A172 (cell line): ENCODE data around the gene COMMD9. TPM values are rescaled to one million over a fixed set of nuclear protein-coding genes. Genes with fewer than 3 reads are reported as not detected.
A peak's percentile ranks its signal among the peaks of the same experiment; 100 is the strongest.
"Not testable (repeated sequence)": the region's sequence is repeated elsewhere in the genome, so short reads cannot be mapped to it uniquely, and the experiment has no call there.

Source experiments
- DNase-seq: peaks from one replicate; pipeline ENCODE4 v3.0.0-alpha.2; 2015; ENCODE audit warnings: low spot score
- total RNA-seq: library from RNA; depleted of rRNA; stranded (reverse); fragments of >200 nt; shearing (Covaris generic); gene quantifications from 2 replicates; pipeline ENCODE4 v1.2.3, GENCODE V29; 2014; rRNA removed

The COMMD9 gene
- total RNA-seq, result 121 TPM in 2 replicates

DNA sequence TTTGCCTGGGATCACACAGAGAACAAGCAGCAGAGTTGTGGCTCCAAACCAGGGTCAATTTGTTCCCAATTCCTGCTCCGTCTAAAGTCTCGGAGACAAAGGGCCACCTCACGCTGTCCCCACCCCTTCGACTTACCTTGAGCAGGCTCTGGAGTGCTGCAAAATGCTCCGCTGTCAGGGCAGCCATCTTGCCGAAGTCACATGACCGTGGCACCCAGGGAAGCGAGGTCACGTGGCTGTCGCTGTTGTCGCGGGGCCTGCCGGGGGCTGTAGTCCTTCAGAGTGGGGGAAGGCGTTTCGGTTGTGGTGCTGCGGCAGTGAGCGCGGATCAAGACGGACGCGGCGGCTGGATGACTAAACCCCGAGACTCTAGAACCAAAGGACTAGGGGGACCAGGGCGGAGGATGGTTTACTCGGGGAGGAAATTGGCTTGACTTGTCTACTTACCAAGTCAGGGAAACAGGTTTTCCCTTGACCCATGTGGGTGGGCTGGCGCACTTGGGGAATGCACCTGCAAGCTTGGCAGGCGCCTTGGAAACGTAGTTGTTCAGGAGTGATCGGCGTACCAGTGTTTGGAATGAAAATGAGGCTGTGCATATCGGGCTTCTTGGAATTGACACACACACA lies at the start of gene COMMD9:
Gene COMMD9, minus strand, starts transcription at position 199 of the 627 bp plus-strand sequence. Its CDS starts 12 bp downstream, at position 187.
- peak; percentile 92 for DNase-seq

DNA sequence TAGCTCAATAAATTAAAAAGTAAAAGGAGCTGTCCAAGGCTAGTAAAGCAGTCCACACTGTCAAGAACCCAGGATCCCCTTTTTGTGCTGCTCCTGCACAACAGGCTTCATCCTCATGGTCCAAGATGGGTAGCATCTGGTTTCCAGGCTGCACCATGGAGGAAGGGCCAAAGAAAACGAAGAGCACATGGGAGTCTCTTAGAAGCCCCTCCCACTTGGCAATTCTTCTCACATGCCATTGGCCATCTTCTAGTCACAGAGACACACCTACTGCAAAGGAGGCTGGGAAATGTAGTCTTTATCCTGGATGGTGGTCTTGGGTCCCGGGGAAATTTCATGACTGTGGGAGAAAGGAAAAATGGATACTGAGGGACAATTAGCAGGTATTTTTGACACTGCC lies 44.7 kb upstream of the COMMD9 start:
- DNase-seq, result peak; percentile 66

DNA sequence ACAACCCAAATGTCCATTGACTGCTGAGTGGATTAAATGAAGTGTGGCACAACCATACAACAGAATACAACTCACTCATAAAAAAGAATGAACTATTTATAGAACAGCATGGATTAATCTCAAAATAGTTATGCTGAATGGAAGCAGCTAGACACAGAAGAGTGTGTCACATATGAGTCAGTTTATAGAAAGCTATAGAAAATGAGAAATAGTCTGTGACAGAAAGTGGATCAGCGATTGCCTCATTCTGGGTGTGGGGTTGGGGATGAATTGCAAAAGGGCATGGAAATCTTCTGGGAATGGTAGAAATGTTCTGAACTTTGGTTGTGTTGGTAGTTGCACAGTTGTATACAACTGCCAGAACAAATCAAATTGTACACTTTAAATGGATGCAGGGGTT lies 44.2 kb upstream of the COMMD9 start:
- no peak for DNase-seq

DNA sequence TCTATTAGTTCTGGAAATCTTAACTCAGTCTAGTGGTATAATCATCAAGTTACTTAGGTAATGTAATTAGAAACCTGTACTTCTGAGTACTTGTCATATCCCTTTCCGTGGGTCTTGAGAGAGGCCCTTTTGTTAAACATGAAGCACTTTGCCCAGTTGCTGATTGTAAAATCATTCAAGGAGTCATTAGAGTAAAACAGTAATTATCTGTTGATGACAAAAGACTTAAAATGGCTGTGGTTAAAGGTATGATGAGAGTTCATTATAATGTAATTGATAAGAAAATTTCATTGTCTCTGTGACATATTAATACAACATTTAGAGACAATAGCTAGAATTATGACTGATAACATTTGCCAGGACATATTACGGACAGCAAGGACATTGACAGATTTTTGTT lies 41.2 kb upstream of the COMMD9 start:
- no peak for DNase-seq

DNA sequence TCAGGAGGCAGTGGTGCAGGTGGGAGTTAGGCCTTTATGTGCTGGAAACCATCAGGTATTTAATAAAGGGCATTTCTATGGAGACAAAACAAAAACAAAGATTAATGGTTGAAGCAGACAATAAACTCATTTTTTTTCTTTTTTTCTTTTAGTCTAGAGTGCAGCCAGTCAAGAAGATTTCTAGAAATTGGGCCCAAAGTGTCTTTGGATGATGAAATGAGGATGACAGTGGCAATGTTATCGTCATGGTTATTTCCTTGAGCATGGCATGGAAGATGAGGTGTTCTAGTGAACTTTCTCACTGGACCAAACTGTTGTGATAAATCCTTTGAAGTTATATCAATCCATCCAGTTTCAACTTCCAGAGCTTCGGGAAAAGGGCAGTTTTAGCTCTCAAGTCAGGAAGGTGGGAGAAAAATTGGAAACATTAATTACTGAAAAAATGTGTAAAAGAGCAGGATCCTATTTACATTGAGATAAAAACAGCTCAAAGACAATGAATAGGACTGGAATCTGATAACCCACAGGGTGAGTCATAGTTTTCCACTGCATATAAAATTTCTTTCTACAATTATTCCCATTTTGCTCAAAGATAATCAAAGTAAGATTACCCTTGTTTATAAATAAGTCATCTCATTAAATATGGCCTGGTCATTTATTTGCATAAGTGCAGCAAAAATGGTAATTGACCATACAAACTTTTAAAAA lies 39.9 kb upstream of the COMMD9 start:
- DNase-seq, result peak; percentile 14

DNA sequence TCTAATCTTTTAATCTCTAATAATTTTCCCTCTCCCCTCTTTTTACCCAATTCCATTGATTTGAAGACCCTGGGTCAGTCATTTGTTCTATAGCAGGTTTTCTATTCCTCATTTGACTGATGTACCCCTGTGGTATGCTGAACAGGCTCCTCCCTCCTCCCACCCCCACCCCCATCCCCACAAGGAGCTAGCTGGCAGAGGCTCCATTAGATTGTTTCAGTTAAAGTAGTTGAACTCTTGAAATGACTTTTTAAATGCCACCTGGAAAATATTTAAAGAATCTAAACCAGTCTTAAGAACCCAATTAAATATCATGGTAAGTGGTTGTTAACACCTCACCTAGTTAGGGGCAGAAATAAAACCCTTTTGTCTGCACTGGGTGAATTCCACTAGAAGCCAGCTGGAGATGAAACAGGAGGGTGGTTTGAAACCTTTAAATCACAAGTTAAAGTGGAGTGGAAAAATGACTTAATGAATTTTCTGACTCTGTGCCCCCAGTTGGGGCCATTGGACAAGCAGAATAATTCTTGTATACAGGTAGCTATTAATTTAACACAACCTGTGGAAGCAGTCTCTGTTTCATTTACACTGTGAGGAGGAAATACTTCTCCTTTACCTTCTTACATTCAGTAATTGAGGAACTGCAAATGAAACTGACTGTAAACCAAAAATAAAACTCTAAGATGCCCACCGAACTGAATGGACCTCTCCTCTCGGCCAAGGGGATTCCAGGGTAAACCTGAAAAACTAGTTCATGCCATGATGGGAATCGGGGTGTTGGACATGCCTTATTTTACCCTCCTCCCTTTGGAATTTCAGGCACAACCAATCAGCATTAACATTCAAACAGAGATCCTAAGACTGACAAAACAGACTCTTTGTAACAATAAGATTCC lies 37.5 kb upstream of the COMMD9 start:
- DNase-seq, result no peak

DNA sequence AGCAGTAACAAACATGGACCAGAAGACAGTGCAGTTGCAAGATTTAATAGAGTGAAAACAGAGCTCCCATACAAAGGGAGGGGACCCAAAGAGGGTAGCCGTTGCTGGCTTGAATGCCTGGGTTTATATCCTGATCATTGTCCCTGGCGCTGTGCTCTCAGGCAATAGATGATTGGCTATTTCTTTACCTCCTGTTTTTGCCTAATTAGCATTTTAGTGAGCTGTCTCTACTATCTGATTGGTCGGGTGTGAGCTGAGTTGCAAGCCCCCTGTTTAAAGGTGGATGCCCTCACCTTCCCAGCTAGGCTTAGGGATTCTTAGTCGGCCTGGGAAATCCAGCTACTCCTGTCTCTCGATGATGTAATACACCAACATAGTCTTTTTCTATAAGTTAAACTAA lies 36.2 kb upstream of the COMMD9 start:
- not testable (repeated sequence) for DNase-seq

DNA sequence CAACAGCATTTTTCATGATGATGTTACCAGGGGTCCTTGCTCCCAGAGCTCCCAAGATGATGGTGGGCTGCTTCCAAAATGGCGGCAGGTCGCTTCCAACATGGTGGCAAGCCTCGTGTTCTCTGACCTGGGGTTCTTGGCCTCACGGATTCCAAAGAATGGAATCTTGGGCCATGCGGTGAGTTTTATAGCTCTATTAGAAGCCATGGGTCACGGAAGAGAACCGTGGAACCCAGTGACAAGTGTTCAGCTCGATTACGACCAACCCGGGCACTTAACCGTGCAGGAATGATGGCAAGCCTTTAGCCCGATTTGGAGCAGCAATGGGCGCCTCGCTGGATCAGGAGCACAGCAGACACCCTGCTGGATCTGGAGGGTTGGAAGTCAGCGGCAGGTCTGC lies 35.7 kb upstream of the COMMD9 start:
- DNase-seq, result not testable (repeated sequence)

DNA sequence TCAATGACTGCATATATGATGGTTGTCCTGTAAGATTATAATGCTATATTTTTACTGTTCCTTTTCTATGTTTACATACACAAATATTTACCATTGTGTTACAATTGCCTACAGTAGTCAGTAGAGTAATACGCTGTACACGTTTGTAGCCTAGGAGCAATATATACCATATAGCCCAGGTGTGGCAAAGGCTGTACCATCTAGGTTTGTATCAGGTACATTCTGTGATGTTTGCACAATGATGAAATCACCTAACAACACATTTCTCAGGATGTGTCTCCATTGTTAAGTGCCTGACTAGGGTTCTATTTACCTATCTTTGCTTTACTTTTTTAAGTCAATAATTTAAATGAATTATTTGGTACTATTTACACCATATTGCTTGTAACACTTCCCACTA lies 28.8 kb upstream of the COMMD9 start:
- no peak for DNase-seq

DNA sequence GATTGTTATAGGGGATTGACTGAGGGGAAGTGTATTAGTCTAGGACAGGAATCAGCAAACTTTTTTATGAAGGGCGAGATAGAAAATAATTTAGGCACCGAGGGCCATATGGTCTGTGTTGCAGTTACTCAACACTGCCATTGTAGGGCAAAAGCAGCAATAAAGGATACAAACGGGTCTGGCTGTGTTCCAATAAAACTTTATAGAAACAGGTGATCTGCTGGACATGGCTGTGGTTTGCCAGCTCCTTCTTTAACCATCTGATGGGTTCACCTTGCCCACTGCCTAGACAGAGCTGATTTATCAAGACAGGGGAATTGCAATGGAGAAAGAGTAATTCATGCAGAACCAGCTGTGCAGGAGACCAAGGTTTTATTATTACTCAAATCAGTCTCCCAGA lies 26.8 kb upstream of the COMMD9 start:
- no peak for DNase-seq

DNA sequence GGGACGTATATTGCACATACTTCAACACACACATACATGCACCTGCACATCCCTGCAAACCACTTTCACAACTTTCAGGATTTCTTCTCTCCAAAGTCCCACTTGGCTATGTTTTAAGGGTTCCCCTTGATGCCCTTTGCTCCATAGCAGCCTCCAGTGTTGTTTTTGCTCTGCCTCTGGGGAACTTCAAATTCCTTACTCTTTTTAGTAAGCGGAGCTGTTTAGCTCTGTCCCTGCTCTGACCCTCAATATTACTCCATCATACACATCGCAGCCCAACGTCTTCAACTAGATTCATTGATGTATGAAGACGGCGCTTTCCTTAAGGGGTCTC lies 25.2 kb upstream of the COMMD9 start:
- DNase-seq, result no peak

DNA sequence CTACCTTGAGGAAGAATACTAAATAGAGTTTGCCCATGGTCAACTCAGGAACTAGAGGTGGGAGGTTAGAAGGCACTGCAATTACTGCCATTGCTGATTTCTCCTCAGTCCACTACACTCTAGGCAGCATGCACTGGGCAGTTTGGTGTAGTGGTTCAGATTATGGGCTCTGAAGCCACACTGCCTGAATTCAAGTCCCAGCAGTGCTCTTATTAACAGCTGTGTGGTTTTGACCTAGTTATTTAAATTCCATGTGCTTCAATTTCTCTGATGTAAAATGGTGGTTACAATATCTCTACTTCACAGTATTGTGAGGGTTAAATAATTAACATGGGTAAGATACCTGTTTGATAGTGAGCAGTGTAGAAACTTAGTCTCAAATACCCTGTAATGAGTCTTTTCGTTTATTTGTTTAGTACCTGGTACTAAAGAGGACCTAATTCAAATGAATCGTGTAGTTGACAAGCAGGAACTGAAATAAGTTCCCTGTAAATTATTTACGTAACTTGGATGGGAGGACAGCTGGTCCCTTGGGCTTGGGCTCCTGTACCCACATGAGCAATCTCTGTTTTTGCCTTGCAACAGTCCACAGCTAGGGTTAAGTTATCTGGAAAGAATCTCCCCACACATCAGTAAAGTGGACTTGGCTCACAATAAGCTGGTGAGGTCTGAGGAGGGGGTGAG lies 24.7 kb upstream of the COMMD9 start:
- DNase-seq, result no peak

DNA sequence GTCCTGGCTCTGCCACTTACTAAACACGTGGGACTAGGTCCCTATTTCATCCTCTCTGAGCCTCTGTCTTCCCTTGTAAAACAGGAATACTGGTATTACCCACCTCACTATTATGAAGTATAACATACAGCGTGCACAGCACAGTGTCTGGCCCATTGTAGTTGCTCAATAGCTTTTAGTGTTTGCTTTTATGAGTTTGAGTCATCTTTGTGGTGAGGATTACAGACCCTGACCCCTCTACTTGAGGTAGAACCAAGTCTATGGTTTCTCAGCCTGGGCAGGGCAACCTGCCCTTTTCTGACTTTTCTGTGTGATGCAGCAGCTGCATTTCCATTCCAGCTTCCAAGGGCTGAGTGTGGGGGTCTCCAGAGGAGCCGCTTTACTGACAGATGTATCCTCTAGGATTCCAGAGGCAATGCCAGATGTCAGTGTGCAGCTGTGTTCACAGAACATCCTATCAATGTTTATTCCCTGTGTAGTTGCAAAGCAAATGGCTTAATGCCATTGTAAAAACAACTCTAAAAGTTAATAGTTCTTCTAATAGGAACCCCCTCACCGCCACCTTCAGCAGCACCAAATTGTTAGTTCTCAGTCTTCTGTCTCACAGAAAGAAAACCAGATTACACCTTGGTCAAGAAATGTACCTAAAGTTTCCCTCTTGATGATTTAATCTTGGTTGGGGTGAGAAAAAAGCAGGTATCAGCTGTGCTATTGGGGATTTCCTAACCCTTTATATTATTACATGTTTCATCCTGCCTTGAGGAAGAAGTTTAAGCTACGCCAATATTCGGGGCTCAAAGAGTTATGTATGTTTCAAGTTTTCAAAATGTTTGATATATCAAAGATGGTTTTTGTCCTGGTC lies 23.6 kb upstream of the COMMD9 start:
- peak; percentile 48 for DNase-seq

DNA sequence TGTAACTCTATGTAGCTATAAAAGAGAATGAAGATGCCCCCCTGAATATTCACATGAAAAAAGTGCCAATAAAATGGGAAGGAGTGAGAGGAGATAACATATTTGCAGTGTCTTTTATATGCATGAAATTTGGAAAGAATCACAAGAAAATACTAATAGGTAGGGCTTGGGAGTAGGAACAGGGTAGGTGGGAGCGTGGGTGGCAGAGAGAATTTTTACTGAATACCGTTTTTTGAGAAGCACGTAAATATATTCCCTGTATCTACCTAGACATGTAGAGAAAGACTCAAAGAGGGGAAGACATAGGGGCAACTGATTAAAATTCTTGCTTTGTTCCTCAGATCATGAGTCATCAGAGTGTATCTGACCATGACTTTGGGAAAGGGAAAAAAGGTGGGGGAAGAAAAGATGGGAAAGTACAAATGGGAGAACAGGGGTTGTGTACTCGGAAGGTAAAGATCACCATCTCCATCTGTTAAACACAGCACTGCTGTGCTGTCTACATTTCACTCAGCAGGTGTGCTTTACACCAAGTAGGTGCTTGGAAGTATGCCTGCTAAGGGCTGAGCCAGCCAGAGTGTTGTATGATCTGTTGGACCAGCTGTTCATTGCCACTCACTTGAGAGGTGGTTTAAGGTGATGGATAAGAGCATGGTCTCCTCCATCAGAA lies 22.8 kb upstream of the COMMD9 start:
- DNase-seq, result peak; percentile 37

DNA sequence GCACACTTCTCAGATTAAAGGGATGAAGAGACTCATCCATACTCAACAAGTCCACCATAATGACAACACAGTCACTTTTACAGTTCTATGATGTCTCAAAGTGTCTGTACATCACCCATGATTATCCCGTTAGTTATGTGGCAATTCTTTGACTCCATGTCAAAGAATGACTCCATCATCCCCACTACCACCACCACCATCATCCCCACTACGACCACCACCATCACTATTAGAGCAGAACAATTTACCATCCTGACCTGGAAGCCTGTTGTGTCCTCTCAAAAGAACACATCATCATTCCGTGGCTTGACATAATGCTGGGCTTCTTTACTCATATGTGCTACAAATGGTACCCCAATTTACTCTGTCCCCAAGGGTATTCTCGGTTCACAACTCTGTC lies 20.6 kb upstream of the COMMD9 start:
- DNase-seq, result no peak

DNA sequence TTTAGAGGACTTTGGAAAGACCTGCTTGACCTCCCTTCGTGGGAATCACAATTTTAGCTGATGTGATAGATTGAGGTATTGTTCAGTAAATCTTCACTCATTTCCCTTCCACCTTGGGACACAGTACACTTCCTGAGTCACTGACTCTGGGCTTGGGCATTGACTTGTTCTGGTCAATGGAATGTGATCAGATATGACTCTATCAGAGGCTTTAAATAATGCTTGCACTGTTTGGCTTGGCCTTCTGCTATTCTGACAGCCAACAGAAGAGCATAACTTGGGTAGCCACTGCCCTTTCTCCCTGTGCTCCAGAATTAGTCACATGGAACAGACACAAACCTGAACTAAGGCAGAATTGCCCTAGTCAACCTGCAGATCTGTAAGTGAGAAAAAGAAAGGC lies 19.4 kb upstream of the COMMD9 start:
- no peak for DNase-seq

DNA sequence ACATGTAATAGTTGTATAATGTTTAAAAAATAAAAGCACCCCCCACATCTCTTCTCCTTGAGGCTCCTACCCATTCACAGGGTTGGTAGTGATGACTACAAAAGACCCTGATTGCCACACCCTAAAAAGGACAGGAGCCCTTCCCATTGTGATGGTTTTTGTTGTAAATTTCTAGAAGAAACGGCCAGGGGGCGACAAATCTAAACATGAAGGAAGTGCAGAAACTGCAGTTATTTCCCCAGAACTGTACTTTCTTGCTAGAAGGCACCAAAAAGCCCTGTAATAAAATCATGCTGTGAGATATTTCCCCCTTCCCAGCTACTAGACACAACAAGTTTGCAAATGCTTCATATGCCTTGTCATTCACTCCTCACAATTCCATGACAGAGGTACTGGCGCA lies 17.7 kb upstream of the COMMD9 start:
- peak; percentile 60 for DNase-seq

DNA sequence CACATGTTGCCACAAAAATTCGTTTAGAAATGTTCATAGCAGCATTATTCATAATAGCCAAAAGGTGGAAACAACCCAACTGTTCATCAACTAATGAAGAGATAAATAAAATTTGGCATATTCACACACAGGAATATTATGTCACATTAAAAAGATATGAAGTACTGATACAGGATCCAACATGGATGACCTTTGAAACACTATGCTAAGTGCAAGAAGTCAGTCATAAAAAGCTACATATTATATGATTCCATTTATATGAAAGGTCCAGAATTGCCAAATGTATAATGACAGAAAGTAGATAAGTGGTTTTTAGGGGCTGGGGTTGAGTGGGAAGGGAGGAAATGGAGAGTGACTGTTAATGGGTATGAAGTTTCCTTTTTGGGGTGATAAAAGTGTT lies 15.8 kb upstream of the COMMD9 start:
- DNase-seq, result no peak

DNA sequence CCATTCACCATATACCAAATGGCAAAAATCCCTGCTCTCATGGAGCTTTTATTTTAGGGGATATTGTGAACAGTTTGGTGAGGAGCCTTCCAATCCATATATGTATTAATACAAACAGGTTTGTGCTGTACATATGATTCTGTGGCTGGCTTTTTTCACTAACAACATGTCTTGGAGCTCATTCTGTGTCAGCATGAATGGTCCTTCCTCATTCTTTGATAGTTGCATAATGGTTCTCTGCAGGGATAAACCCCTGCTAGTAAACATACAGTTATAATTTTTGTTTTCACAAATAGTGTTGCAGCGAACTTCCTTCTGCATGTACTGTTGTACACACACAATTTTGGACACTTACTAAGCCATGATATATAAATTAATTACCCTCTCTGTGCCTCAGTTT lies 15.1 kb upstream of the COMMD9 start:
- DNase-seq, result no peak

DNA sequence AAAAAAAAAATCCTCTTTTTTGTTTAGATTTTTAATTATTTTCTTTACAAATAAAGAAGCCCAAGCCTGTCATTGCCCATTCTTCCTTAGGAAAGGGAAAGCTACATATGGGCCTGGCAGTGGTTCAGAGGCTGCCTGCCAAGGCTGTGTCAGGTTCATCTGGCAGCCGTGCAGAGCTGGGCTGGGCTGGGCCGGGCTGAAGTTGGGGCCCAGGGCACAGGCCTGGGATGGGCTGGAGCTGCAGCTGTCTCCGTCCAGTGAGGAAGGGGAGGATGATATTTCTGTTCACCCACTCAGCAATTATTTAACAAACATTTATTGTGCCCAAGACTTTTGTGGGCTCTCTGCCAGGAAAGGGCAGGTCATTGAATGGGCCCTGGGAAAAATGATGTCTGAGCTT lies 11.4 kb upstream of the COMMD9 start:
- DNase-seq, result no peak
